Stimulated activated naive CD8-positive, alpha-beta T cell treated with anti-CD3 and anti-CD28 coated beads, Interleukin-15, amount 100 ng/mL, for 72 hours (primary cell): ENCODE data around the gene CEP85L.

Experiments
- ATAC-seq: fragments of 150-1000 bp; cut with Tn5 transposase; 2 replicates; pipeline ENCODE4 v1.10.0; 2021; ENCODE audit warnings: mild to moderate bottlenecking, moderate library complexity
- DNase-seq, 2 donors: peaks; one replicate each; pipeline ENCODE4 v3.0.0; 2021 to 2022
- H3K27ac Mint-ChIP-seq, 2 donors: one replicate each; pipeline ENCODE4 v1.8.0; 2022; ENCODE audit warnings: mild to moderate bottlenecking in 2 of 2, mixed read lengths in 2 of 2, moderate library complexity in 2 of 2
- H3K27me3 Mint-ChIP-seq: one replicate; pipeline ENCODE4 v1.8.0; 2022; ENCODE audit warnings: mixed read lengths
- H3K4me1 Mint-ChIP-seq: one replicate; pipeline ENCODE4 v1.8.0; 2022; ENCODE audit warnings: mild to moderate bottlenecking, mixed read lengths
- H3K4me3 Mint-ChIP-seq, 2 donors: one replicate each; pipeline ENCODE4 v1.8.0; 2022; ENCODE audit warnings: mild to moderate bottlenecking in 2 of 2, mixed read lengths in 2 of 2, moderate library complexity in 1 of 2
- H3K9me3 Mint-ChIP-seq, 2 donors: one replicate each; pipeline ENCODE4 v1.8.0; 2022; ENCODE audit warnings: mixed read lengths in 2 of 2

CEP85L gene

GRCh38 chr6:118617417-118617816, 34.0 kb downstream of the CEP85L start:
- Mint-ChIP-seq H3K4me3 (no peak overlapping the region), H3K4me1 (peaks cover 63% of the 10 kb centered on the region), H3K27ac (peak overlapping the region in 1 of 2 donors; percentile 71), H3K9me3 (peaks cover 4 to 5% of the 10 kb centered on the region in 2 donors), H3K27me3 (no peaks in the 10 kb centered on the region)
- DNase-seq = no peak
- no peak for ATAC-seq

- Mint-ChIP-seq H3K27me3 (no peaks in the 10 kb centered on the region), H3K9me3 (peaks cover 21 to 27% of the 10 kb centered on the region in 2 donors), H3K4me1 (peaks cover 62% of the 10 kb centered on the region), H3K27ac (no peak overlapping the region), H3K4me3 (no peak overlapping the region)
- DNase-seq = no peak
- no peak for ATAC-seq
Measured at GRCh38 chr6:118611334-118611733, 40.1 kb downstream of the CEP85L start.

DNA sequence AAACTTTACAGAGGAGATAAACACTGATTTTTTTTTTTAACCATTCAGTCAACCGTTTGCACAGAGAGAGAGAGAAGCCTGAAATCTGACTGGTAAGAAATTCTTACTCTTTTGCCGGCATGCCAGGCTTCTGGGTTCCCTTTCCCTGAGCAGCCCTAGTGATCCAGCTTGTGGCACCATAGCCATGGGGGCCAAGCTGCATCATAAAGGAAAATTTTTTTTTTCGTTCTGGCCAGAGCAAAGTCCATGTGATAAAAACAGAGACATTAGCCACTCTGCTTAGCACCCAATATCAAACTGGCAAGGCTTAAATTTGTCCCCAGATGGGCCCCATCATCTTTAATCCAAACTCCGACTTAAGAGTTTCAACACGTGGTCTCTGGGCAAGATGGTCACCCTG, 44.5 kb downstream of the CEP85L start:
- ATAC-seq (no peak), DNase-seq (no peak)
- no peaks in the 10 kb centered on the region for H3K27me3 Mint-ChIP-seq
- peak overlapping the region; percentile 48 to 58 for H3K27ac Mint-ChIP-seq
- peaks cover 14 to 22% of the 10 kb centered on the region in 2 donors for H3K9me3 Mint-ChIP-seq
- peaks cover 59% of the 10 kb centered on the region for H3K4me1 Mint-ChIP-seq
- peak overlapping the region in 1 of 2 donors; percentile 65 for H3K4me3 Mint-ChIP-seq

DNA sequence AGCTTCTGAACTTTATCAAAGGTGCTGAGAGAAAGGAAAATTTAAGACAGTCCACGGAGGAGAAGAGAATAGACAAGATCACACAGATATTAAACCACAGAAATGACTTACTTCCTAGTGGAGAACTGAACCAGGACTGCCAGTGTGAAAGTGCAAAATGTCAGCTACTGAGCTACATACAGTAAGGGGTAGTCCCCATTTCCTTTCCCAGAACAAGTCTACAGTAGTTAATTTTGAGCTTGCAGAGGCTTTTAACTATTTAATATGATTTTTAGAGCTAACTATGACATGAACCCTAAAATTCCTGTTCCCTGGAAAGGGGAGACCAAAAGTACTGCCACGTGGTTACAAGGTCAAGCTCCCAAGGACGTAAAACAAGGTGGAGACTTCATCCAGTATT, 45.1 kb downstream of the CEP85L start:
- Mint-ChIP-seq H3K4me3 (peak overlapping the region; percentile 9 to 65), H3K4me1 (peaks cover 56% of the 10 kb centered on the region), H3K27ac (peak overlapping the region; percentile 5 to 52), H3K9me3 (peaks cover 8 to 16% of the 10 kb centered on the region in 2 donors), H3K27me3 (no peaks in the 10 kb centered on the region)
- DNase-seq (no peak), ATAC-seq (peak; percentile 63)

GRCh38 chr6:118603372-118603771, 48.0 kb downstream of the CEP85L start:
- Mint-ChIP-seq H3K4me3 (no peak overlapping the region), H3K9me3 (peaks cover 3 to 6% of the 10 kb centered on the region in 2 donors), H3K27ac (no peak overlapping the region), H3K27me3 (no peaks in the 10 kb centered on the region), H3K4me1 (peaks cover 37% of the 10 kb centered on the region)
- DNase-seq (no peak), ATAC-seq (no peak)

DNA sequence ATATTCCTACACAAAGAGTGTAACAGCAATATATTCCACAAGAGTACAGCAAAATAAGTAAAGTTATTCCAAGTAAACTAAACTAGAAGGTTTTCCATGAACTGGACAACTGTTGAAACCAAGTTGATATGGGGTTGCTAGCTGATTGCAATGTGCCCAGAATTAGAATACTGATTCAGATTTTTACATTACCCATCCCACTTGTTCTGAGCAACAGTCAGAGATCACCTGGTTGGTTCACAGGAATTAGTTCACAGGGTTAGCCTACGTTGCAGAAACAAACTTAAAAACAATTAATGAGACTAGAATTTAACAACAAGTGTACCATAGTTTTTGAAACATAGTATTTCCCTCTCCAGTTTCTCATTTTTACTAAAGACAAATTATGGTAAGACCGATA, 49.1 kb downstream of the CEP85L start:
- no peaks in the 10 kb centered on the region for H3K27me3 Mint-ChIP-seq

DNA sequence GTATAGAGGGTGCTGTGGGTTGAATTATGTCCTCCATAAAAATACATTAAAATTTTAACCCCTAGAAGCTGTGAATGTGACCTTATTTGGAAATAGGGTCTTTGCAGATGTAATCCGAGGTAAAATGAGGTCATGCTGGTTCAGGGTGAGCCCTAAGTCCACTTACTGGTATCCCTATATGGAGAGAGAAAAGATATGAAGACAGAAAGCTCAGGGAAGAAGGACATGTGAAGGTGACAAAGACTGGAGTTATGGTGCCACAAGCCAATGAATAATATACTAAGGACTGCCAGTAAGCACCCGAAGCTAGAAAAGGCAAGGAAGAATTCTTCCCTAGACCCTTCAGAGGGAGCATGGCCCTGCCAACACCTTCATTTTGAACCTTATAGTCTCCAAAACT, 53.1 kb downstream of the CEP85L start:
- Mint-ChIP-seq H3K9me3 (peaks cover 10 to 20% of the 10 kb centered on the region in 2 donors), H3K27me3 (no peaks in the 10 kb centered on the region), H3K4me3 (no peak overlapping the region), H3K4me1 (peaks cover 30% of the 10 kb centered on the region), H3K27ac (peak overlapping the region in 1 of 2 donors; percentile 28)
- ATAC-seq (no peak), DNase-seq (no peak)

More for the DNA sequence above, 49.1 kb downstream of the CEP85L start:
- DNase-seq (no peak), ATAC-seq (no peak)
- Mint-ChIP-seq H3K9me3 (peaks cover 6% of the 10 kb centered on the region in 2 donors), H3K4me1 (peaks cover 38% of the 10 kb centered on the region), H3K4me3 (no peak overlapping the region), H3K27ac (no peak overlapping the region)

GRCh38 chr6:118597636-118598035, 53.8 kb downstream of the CEP85L start:
- Mint-ChIP-seq H3K4me3 (no peak overlapping the region), H3K4me1 (peaks cover 30% of the 10 kb centered on the region), H3K9me3 (peaks cover 10 to 24% of the 10 kb centered on the region in 2 donors), H3K27ac (peak overlapping the region in 1 of 2 donors; percentile 25), H3K27me3 (no peaks in the 10 kb centered on the region)
- ATAC-seq (no peak), DNase-seq (no peak)

DNA sequence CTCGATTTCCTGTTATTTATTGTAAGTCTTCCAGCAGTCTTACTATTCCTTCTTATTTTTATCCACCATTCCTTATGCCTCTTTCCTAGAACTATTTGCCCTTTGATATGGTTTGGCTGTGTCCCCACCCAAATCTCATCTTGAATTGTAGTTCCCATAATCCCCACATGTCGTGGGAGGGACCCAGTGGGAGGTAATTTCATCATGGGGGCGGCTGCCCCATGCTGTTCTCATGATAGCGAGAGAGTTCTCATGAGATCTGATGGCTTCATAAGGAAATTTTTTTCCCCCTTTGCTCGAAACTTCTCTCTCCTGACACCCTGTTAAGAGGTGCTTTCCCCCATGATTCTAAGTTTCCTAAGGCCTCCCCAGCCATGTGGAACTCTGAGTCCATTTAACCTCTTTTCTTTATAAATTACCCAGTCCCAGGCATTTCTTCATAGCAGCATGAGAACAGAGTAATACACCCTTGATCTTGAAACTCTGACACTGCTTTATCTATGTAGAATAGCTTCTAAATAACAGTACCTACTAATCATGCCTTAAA, 54.5 kb downstream of the CEP85L start:
- peaks cover 30% of the 10 kb centered on the region for H3K4me1 Mint-ChIP-seq
- H3K27me3 Mint-ChIP-seq = no peaks in the 10 kb centered on the region
- H3K4me3 Mint-ChIP-seq = no peak overlapping the region
- peaks cover 10 to 24% of the 10 kb centered on the region in 2 donors for H3K9me3 Mint-ChIP-seq
- H3K27ac Mint-ChIP-seq = peak overlapping the region; percentile 47 to 51
- no peak for ATAC-seq
- DNase-seq = no peak

GRCh38 chr6:118594877-118595276, 56.5 kb downstream of the CEP85L start:
- DNase-seq (no peak), ATAC-seq (no peak)
- Mint-ChIP-seq H3K27me3 (no peaks in the 10 kb centered on the region), H3K4me1 (peaks cover 46% of the 10 kb centered on the region), H3K4me3 (no peak overlapping the region), H3K9me3 (peaks cover 10 to 24% of the 10 kb centered on the region in 2 donors), H3K27ac (no peak overlapping the region)

GRCh38 chr6:118591897-118592296, 59.5 kb downstream of the CEP85L start:
- no peak overlapping the region for H3K27ac Mint-ChIP-seq
- H3K27me3 Mint-ChIP-seq = no peaks in the 10 kb centered on the region
- no peak for ATAC-seq
- peaks cover 5 to 14% of the 10 kb centered on the region in 2 donors for H3K9me3 Mint-ChIP-seq
- DNase-seq = no peak
- peaks cover 36% of the 10 kb centered on the region for H3K4me1 Mint-ChIP-seq
- H3K4me3 Mint-ChIP-seq = no peak overlapping the region

DNA sequence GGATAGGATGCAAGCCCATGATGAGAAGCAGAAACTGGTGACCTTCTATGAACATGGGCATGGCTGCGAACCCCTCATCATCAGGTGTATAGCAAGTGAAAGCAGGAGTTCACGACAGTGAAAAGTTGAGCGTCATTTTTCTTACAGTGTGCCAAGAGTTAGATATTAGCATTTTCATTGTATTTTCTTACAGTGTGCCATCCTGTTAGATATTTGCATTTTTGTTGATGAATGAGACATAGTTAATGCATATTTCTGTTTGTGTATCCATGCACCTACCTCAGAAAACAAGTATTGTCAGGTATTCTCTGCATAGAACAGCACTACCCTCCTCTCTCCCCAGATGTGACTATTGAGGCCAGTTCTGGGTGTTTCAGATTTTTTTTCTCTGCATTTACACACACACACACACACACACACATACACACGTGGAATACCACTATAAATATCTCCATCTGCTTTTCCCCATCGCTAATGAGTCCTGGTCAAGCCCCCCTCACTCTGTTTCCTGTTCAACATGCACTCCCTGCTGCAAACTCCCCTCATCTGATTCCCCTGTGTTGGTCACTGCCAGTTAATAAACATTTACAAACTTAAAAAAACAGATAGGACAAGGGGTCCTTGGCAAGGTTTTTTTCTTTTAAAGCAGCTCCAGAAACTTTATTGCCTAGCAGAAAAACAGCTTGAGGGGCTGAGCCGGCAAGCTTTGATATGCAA, 61.6 kb downstream of the CEP85L start:
- Mint-ChIP-seq H3K9me3 (peaks cover 0 to 11% of the 10 kb centered on the region in 2 donors), H3K4me3 (no peak overlapping the region), H3K4me1 (peaks cover 37% of the 10 kb centered on the region), H3K27ac (no peak overlapping the region), H3K27me3 (no peaks in the 10 kb centered on the region)
- DNase-seq (no peak), ATAC-seq (no peak)

DNA sequence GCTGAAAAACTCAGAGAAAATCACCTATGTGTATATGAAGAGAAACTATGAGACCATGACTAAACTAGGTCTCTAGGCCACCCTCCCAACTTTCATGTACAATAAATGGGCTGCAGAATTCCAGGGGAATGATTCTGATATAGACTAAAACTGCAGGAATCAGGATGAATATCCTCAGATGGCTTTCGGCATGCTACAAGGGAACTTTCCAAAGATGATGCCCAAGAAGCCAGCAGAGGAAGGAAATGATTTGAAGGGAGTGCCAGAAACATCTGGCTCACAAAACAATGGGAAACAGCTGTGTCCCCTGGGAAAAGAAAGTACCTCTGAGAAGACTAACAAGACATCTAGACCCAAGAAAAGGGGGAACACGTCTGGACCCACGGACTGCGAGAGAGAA, 62.2 kb downstream of the CEP85L start:
- no peak for DNase-seq
- Mint-ChIP-seq H3K4me1 (peaks cover 37% of the 10 kb centered on the region), H3K4me3 (no peak overlapping the region), H3K27me3 (no peaks in the 10 kb centered on the region), H3K9me3 (peaks cover 0 to 11% of the 10 kb centered on the region in 2 donors), H3K27ac (peak overlapping the region in 1 of 2 donors; percentile 23)
- ATAC-seq = no peak

DNA sequence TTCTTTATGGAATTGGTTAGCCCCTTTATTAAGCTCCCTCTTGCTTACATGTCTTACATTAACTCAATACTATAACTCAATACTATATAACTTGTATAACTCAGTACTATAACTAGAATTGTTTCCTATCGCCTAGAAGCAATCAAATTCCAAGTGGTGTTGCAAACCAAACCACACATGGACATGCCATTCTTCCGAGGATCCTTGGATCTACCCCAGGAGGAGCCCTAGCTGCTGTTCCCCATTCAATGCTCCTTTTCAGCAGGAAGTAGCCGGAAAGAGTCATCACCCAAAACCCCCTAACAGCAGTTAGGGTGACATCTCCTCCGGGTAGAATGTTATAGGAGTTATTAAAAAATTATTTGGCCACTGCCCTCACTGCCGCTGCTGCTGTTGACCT, 62.8 kb downstream of the CEP85L start:
- H3K4me1 Mint-ChIP-seq = peaks cover 32% of the 10 kb centered on the region
- H3K27me3 Mint-ChIP-seq = no peaks in the 10 kb centered on the region
- no peak overlapping the region for H3K27ac Mint-ChIP-seq
- no peak for DNase-seq
- H3K9me3 Mint-ChIP-seq = peaks cover 0 to 7% of the 10 kb centered on the region in 2 donors
- ATAC-seq = no peak
- H3K4me3 Mint-ChIP-seq = no peak overlapping the region

DNA sequence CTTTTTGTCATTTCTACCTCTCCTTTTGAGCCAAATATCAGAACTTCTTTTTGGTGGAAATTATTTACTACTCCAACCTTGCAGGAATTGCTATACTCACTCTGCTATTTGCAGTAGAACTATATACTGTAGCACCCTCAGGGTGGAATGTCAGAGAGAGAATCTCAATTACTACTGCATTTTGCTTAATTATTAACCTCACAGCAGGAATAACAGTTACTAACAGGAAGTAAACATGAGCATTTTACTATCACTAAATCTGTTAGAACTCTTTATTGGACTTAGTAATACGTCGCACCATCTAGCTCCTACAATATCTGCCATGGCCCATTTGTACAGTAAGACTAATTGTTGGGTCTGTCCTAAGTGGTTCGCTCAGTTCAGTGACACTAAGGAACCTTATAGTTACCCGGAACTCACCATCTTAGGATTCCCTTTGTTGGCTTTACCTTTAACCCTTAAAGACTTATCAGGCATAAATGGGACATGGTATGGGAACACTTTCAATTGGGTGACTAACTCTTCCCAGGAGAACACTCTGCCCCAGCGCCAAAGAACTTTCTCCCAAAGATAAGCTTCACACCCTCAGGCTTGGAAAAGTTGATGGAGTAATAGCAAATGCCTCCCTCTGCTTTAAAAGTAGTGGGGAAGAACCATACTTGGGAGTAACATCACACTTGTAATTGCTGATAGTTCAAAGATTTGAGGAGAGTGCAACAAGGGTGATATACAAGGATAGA, 64.5 kb downstream of the CEP85L start:
- ATAC-seq = no peak
- H3K4me3 Mint-ChIP-seq = no peak overlapping the region
- peaks cover 30% of the 10 kb centered on the region for H3K4me1 Mint-ChIP-seq
- no peaks in the 10 kb centered on the region for H3K9me3 Mint-ChIP-seq
- H3K27ac Mint-ChIP-seq = no peak overlapping the region
- no peak for DNase-seq
- H3K27me3 Mint-ChIP-seq = no peaks in the 10 kb centered on the region

DNA sequence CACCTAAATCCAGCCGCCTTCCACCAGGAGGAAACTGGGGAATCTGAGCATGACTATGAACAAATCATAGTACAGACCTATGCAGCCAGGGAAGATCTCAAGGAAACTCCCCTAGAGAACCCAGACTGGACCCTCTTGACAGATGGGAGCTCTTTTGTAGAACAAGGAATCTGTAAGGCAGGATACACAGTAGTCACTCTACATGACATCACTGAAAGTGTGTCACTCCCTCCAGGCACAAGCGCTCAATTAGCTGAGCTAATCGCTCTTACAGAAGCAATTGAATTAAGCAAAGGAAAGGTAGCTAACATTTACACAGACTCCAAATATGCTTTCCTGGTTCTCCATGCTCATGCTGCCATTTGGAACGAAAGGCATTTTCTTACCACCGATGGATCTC, 66.5 kb downstream of the CEP85L start:
- Mint-ChIP-seq H3K4me3 (no peak overlapping the region), H3K4me1 (peaks cover 29% of the 10 kb centered on the region), H3K27ac (no peak overlapping the region), H3K27me3 (no peaks in the 10 kb centered on the region), H3K9me3 (peaks cover 10 to 16% of the 10 kb centered on the region in 2 donors)
- DNase-seq (no peak), ATAC-seq (no peak)
